A549 treated with AZD2906 at 1 μM for 4 hours (cell line): ENCODE measurements around the gene FAM236C. TPM values are rescaled to one million over a fixed set of nuclear protein-coding genes. Genes with fewer than 3 reads are reported as not detected.

Source experiments
- total RNA-seq: library from RNA; stranded (reverse); fragments of 200-300 nt; extraction: Qiagen RNA extraction; gene quantifications from 5 replicates; pipeline ENCODE4 v1.2.3, GENCODE V29; 2022

The FAM236C gene
- not detected in 5 replicates for total RNA-seq

GRCh38 chrX:72912315-72912714, at the start of gene FAM236C:
TSS of gene FAM236C (plus strand) at chrX:72912615. CDS start at chrX:72912715, 100 bp downstream.

GRCh38 chrX:72937906-72938305, 25.5 kb downstream of the FAM236C start, which contains the start of gene FAM236A:
TSS of gene FAM236A (plus strand) at chrX:72938206. CDS start at chrX:72938263, 57 bp downstream.

GRCh38 chrX:72943819-72944169, 31.4 kb downstream of the FAM236C start, which contains the start of gene DMRTC1:
TSS of gene DMRTC1 (minus strand) at chrX:72943837. CDS start at chrX:72875694, 68,143 bp downstream.

Other genes starting within 250 kb of the FAM236C start
- gene PHKA1, start 198.3 kb upstream of the FAM236C start, total RNA-seq, result 25.5 to 32.0 TPM (median 28.9 TPM) in 5 replicates
- gene DMRTC1B, start 135.7 kb upstream of the FAM236C start, total RNA-seq, result 0.17 TPM in 1 of 5 replicates, not detected in the others
- gene FAM236B, start 130.0 kb upstream of the FAM236C start, total RNA-seq, result not detected in 5 replicates
- gene FAM236D, start 104.4 kb upstream of the FAM236C start, total RNA-seq, result not detected in 5 replicates
- not detected in 5 replicates for gene FAM236A, start 25.6 kb downstream of the FAM236C start, total RNA-seq
- not detected in 5 replicates for gene DMRTC1, start 31.2 kb downstream of the FAM236C start, total RNA-seq
- 0.03 TPM in 1 of 5 replicates, not detected in the others for gene PABPC1L2B, start 90.3 kb downstream of the FAM236C start, total RNA-seq
- not detected in 5 replicates for gene PABPC1L2A, start 166.9 kb downstream of the FAM236C start, total RNA-seq